MM.1S (cell line): Measurements from ENCODE around the gene MST1R.
A peak's percentile ranks its signal among the peaks of the same experiment; 100 is the strongest.

Source experiments
- DNase-seq: peaks from one replicate; pipeline ENCODE4 v3.0.0-alpha.2; 2015
- H2AFZ ChIP-seq: fragments of 300-600 bp; sonication (generic); 2 replicates; pipeline ENCODE4 v1.6.0; 2016; ENCODE audit warnings: antibody characterized with exemption, low read length
- H3F3A ChIP-seq: fragments of 300-600 bp; sonication (generic); 2 replicates; pipeline ENCODE4 v1.6.1; 2016; ENCODE audit warnings: mild to moderate bottlenecking, antibody characterized with exemption, low read length, moderate library complexity, mixed read lengths; ENCODE audit not compliant: insufficient read depth
- H3K27ac ChIP-seq: fragments of 300-600 bp; sonication (generic); 2 replicates; pipeline ENCODE4 v1.5.1; 2016; ENCODE audit warnings: mild to moderate bottlenecking, low read length
- H3K27me3 ChIP-seq: fragments of 300-600 bp; sonication (generic); replicated peaks from 2 replicates; pipeline ENCODE4 v1.6.0; 2016; ENCODE audit warnings: low read length; ENCODE audit not compliant: insufficient read depth
- H3K36me3 ChIP-seq: fragments of 300-600 bp; sonication (generic); replicated peaks from 2 replicates; pipeline ENCODE4 v1.6.1; 2016; ENCODE audit warnings: mild to moderate bottlenecking, low read length, mixed read lengths; ENCODE audit not compliant: insufficient read depth
- H3K4me1 ChIP-seq: fragments of 300-600 bp; sonication (generic); 2 replicates; pipeline ENCODE4 v1.6.1; 2016; ENCODE audit warnings: low read length, mixed read lengths
- H3K4me2 ChIP-seq: fragments of 300-600 bp; sonication (generic); 2 replicates; pipeline ENCODE4 v1.6.0; 2016; ENCODE audit warnings: low read depth, low read length
- H3K4me3 ChIP-seq: fragments of 300-600 bp; sonication (generic); 2 replicates; pipeline ENCODE4 v1.5.1; 2016; ENCODE audit warnings: low read length, mixed read lengths
- H3K79me2 ChIP-seq: fragments of 300-600 bp; sonication (generic); 2 replicates; pipeline ENCODE4 v1.6.1; 2016; ENCODE audit warnings: mixed run types, low read length, mixed read lengths
- H3K9ac ChIP-seq: fragments of 300-600 bp; sonication (generic); 2 replicates; pipeline ENCODE4 v1.6.1; 2016; ENCODE audit warnings: low read length, mixed read lengths
- H3K9me2 ChIP-seq: fragments of 300-600 bp; sonication (generic); replicated peaks from 2 replicates; pipeline ENCODE4 v1.6.1; 2016; ENCODE audit warnings: mild to moderate bottlenecking, low read length, mixed read lengths; ENCODE audit not compliant: insufficient read depth
- H3K9me3 ChIP-seq: fragments of 300-600 bp; sonication (generic); replicated peaks from 2 replicates; pipeline ENCODE4 v1.6.1; 2016; ENCODE audit warnings: mild to moderate bottlenecking, low read length, mixed read lengths; ENCODE audit not compliant: insufficient read depth
- H4K20me1 ChIP-seq: fragments of 300-600 bp; sonication (generic); 2 replicates; pipeline ENCODE4 v1.6.1; 2016; ENCODE audit warnings: mild to moderate bottlenecking, low read length, moderate library complexity, mixed read lengths; ENCODE audit not compliant: insufficient read depth
- EZH2 ChIP-seq: fragments of 300-600 bp; sonication (generic); optimal IDR thresholded peaks from 2 replicates; pipeline ENCODE3; 2017; ENCODE audit warnings: low read depth, mild to moderate bottlenecking, antibody characterized with exemption, low read length, mixed read lengths
- EZH2phosphoT487 ChIP-seq: fragments of 300-600 bp; sonication (generic); IDR thresholded peaks from 2 replicates; pipeline ENCODE4 v1.6.1; 2018; ENCODE audit warnings: antibody characterized with exemption, low read length
- TF ChIP-seq, protein P1 (sequence below): fragments of 300-600 bp; sonication (generic); IDR thresholded peaks from 2 replicates; pipeline ENCODE4 v1.5.1; 2016; ENCODE audit warnings: antibody characterized with exemption, low read length, mixed read lengths

The MST1R gene

GRCh38 chr3:49841806-49842205 is 61.9 kb downstream of the MST1R start:
- no peak for DNase-seq
- Histone ChIP-seq H3K4me1 (no peaks in the 10 kb centered on the region), H3F3A (no peaks in the 10 kb centered on the region), H3K9ac (no peak overlapping the region), H3K79me2 (no peaks in the 10 kb centered on the region), H2AFZ (no peak overlapping the region), H3K36me3 (no peaks in the 10 kb centered on the region), H3K27me3 (no peaks in the 10 kb centered on the region), H3K9me2 (no peaks in the 10 kb centered on the region), H3K9me3 (no peaks in the 10 kb centered on the region), H3K4me2 (no peak overlapping the region), H3K4me3 (no peak overlapping the region), H4K20me1 (no peaks in the 10 kb centered on the region; the same call in 1 of the 2 replicates), H3K27ac (no peak overlapping the region)
- TF ChIP-seq EZH2, result no peak
- no peak for TF ChIP-seq EZH2phosphoT487
- TF ChIP-seq, protein P1, sequence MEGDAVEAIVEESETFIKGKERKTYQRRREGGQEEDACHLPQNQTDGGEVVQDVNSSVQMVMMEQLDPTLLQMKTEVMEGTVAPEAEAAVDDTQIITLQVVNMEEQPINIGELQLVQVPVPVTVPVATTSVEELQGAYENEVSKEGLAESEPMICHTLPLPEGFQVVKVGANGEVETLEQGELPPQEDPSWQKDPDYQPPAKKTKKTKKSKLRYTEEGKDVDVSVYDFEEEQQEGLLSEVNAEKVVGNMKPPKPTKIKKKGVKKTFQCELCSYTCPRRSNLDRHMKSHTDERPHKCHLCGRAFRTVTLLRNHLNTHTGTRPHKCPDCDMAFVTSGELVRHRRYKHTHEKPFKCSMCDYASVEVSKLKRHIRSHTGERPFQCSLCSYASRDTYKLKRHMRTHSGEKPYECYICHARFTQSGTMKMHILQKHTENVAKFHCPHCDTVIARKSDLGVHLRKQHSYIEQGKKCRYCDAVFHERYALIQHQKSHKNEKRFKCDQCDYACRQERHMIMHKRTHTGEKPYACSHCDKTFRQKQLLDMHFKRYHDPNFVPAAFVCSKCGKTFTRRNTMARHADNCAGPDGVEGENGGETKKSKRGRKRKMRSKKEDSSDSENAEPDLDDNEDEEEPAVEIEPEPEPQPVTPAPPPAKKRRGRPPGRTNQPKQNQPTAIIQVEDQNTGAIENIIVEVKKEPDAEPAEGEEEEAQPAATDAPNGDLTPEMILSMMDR, result no peak

DNA sequence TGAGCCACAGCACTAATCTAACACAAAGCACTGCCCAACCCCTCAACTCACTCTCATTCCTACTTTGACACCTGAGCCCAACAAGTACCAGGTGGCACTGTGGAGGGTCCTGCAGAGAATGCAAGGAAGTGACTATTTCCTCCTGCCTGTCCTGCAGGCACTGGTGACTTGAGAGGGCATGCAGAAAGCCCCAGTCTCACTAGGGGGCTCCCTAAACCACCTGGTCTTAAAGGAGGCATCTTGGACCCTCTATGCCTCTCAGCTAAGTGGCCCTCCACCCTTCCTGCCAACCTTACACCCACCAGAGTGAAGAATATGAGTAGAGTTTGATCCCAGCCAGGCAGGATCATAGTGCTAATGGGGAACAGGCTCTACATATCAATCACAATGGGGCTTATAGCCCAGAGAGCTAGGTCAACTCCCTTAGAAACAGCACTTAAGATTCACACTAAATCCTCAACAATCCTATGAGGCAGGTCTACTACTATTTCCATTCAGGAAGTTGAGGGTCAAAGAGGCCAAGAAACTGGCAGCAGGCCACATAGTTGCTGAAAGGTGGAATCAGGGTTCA is 62.5 kb downstream of the MST1R start:
- DNase-seq, result no peak
- H3F3A ChIP-seq, result no peaks in the 10 kb centered on the region

DNA sequence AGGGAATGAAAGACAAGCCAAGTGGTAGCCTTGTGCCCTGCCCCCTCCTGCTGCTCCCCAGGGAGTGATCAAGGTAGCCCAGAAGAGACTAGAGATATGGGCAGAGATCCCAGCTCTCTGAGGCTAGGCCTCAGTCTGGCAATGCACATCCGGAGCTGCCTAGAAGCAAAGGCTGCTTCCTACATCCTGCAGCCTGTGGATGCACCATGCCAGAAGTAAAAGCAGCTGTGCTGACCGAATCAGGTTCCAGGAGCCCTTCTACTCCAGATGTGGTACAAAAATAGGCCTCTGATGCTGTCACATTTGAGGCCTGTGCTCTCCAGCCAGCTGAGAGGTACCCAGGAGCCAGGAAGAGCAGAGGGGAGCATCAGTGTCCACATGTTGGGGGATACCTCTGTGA is 63.3 kb downstream of the MST1R start:
- no peaks in the 10 kb centered on the region for H3K27me3 ChIP-seq
- H3K9me3 ChIP-seq, result no peaks in the 10 kb centered on the region
- H3K79me2 ChIP-seq, result no peaks in the 10 kb centered on the region
- no peak overlapping the region for H3K4me2 ChIP-seq
- no peak overlapping the region for H3K4me3 ChIP-seq
- no peaks in the 10 kb centered on the region for H3K4me1 ChIP-seq
- no peaks in the 10 kb centered on the region for H3F3A ChIP-seq
- H4K20me1 ChIP-seq, result no peaks in the 10 kb centered on the region; the same call in 1 of the 2 replicates
- TF ChIP-seq EZH2 (no peak), EZH2phosphoT487 (no peak)
- TF ChIP-seq, protein P1, result no peak
- H3K9ac ChIP-seq, result no peak overlapping the region
- no peaks in the 10 kb centered on the region for H3K9me2 ChIP-seq
- no peak for DNase-seq
- no peak overlapping the region for H2AFZ ChIP-seq
- H3K36me3 ChIP-seq, result no peaks in the 10 kb centered on the region
- H3K27ac ChIP-seq, result no peak overlapping the region

More for the DNA sequence above, 62.5 kb downstream of the MST1R start:
- no peaks in the 10 kb centered on the region for H3K9me2 ChIP-seq
- H3K4me2 ChIP-seq, result no peak overlapping the region
- H3K79me2 ChIP-seq, result no peaks in the 10 kb centered on the region
- no peaks in the 10 kb centered on the region for H3K27me3 ChIP-seq
- TF ChIP-seq EZH2phosphoT487, result no peak
- TF ChIP-seq, protein P1, result 0 out of 2 replicates have a peak, but pooled peaks have one; percentile 16
- H4K20me1 ChIP-seq, result no peaks in the 10 kb centered on the region; the same call in 1 of the 2 replicates
- no peaks in the 10 kb centered on the region for H3K4me1 ChIP-seq
- H3K27ac ChIP-seq, result no peak overlapping the region
- no peaks in the 10 kb centered on the region for H3K36me3 ChIP-seq
- H3K9me3 ChIP-seq, result no peaks in the 10 kb centered on the region
- no peak overlapping the region for H2AFZ ChIP-seq
- no peak overlapping the region for H3K9ac ChIP-seq
- no peak overlapping the region for H3K4me3 ChIP-seq
